Measurements from ENCODE around the gene TARBP2. TPM values are rescaled to one million over a fixed set of nuclear protein-coding genes. Genes with fewer than 3 reads are reported as not detected.
A peak's percentile ranks its signal among the peaks of the same experiment; 100 is the strongest.
"Not testable (repeated sequence)": the region's sequence is repeated elsewhere in the genome, so short reads cannot be mapped to it uniquely, and the experiment has no call there.

TARBP2 gene
- total RNA-seq, 1 experiment from 2014 or later: 26.4 TPM

GRCh38 chr12:53538209-53538689 lies 37.2 kb downstream of the TARBP2 start:
- CTCF ChIA-PET: interaction anchor here (0.6 to 1.2 kb wide), 4 partner anchors 29 to 479 kb away, joined by 3 to 6 read pairs (median 4); partner anchors contain the start of gene ATP5MC2
- TF ChIP-seq CTCF (IDR thresholded peaks at IDR 0.05; ENCODE audit: unreplicated experiment): no peak
- Mint-ChIP-seq H3K36me3 (ENCODE audit: insufficient read depth, unreplicated experiment) (peaks cover 81% of the 10 kb centered on the region), H3K4me1 (ENCODE audit: insufficient read depth, unreplicated experiment) (peaks cover 14% of the 10 kb centered on the region), H3K27ac (ENCODE audit: low read depth, unreplicated experiment) (peak overlapping the region; percentile 49), H3K27me3 (ENCODE audit: insufficient read depth, unreplicated experiment) (no peaks in the 10 kb centered on the region), H3K9me3 (ENCODE audit: unreplicated experiment) (no peaks in the 10 kb centered on the region), H3K4me3 (ENCODE audit: unreplicated experiment) (no peak overlapping the region)
- peak; percentile 74 for DNase-seq (ENCODE audit: unreplicated experiment)
- no TSS peak for BruUV-seq (replicated peaks)
- POLR2A ChIA-PET: interaction anchor here (0.9 to 1.7 kb wide), 6 partner anchors 10 to 205 kb away, joined by 3 to 8 read pairs (median 4); partner anchors contain the start of genes ATF7, ATP5MC2 and TARBP2
- intact Hi-C loops (cut with micrococcal nuclease): no loop called here

- no peak for TF ChIP-seq CTCF (IDR thresholded peaks at IDR 0.05; ENCODE audit: unreplicated experiment)
- no peak for DNase-seq (ENCODE audit: unreplicated experiment)
- Mint-ChIP-seq H3K27me3 (ENCODE audit: insufficient read depth, unreplicated experiment) (no peaks in the 10 kb centered on the region), H3K36me3 (ENCODE audit: insufficient read depth, unreplicated experiment) (peaks cover 80% of the 10 kb centered on the region), H3K4me3 (ENCODE audit: unreplicated experiment) (no peak overlapping the region), H3K9me3 (ENCODE audit: unreplicated experiment) (no peaks in the 10 kb centered on the region), H3K4me1 (ENCODE audit: insufficient read depth, unreplicated experiment) (peaks cover 25% of the 10 kb centered on the region), H3K27ac (ENCODE audit: low read depth, unreplicated experiment) (no peak overlapping the region)
- POLR2A ChIA-PET: interaction anchor here (1.4 to 1.6 kb wide), 2 partner anchors 8 to 39 kb away, joined by 4 to 8 read pairs; partner anchors contain the start of gene TARBP2
- intact Hi-C loops (cut with micrococcal nuclease): no loop called here
- CTCF ChIA-PET: interaction anchor here (0.5 to 1.1 kb wide), 6 partner anchors 11 to 217 kb away, joined by 3 to 6 read pairs (median 4); partner anchors contain the start of gene ATP5MC2
- BruUV-seq (replicated peaks): no TSS peak
These were observed 38.4 kb downstream of the TARBP2 start for GRCh38 chr12:53539526-53539925.

- no peaks in the 10 kb centered on the region for H3K9me3 Mint-ChIP-seq (ENCODE audit: unreplicated experiment)
- H3K4me1 Mint-ChIP-seq (ENCODE audit: insufficient read depth, unreplicated experiment): peaks cover 19% of the 10 kb centered on the region
- H3K36me3 Mint-ChIP-seq (ENCODE audit: insufficient read depth, unreplicated experiment): peaks cover 75% of the 10 kb centered on the region
- peak; percentile 73 for DNase-seq (ENCODE audit: unreplicated experiment)
- CTCF ChIA-PET: interaction anchor here (0.6 to 2.6 kb wide), 21 partner anchors 8 to 436 kb away, joined by 3 to 18 read pairs (median 4); partner anchors contain the start of genes ATF7 and ATP5MC2
- no TSS peak for BruUV-seq (replicated peaks)
- POLR2A ChIA-PET: interaction anchor here (0.6 to 2.2 kb wide), 11 partner anchors 11 to 133 kb away, joined by 3 to 24 read pairs (median 5); partner anchors contain the start of genes ATF7, ATP5MC2 and TARBP2
- H3K4me3 Mint-ChIP-seq (ENCODE audit: unreplicated experiment): no peak overlapping the region
- no peaks in the 10 kb centered on the region for H3K27me3 Mint-ChIP-seq (ENCODE audit: insufficient read depth, unreplicated experiment)
- peak; percentile 76 for TF ChIP-seq CTCF (IDR thresholded peaks at IDR 0.05; ENCODE audit: unreplicated experiment)
- H3K27ac Mint-ChIP-seq (ENCODE audit: low read depth, unreplicated experiment): peak overlapping the region; percentile 57
- intact Hi-C loops (cut with micrococcal nuclease): loop anchor here (1.0 to 5.0 kb wide), 3 partner anchors 83 to 204 kb away; partner anchors contain the start of genes ATF7 and ATP5MC2
These were observed 42.5 kb downstream of the TARBP2 start for GRCh38 chr12:53543539-53543938.

- intact Hi-C loops (cut with micrococcal nuclease); BruUV-seq (replicated peaks); H3K27me3 Mint-ChIP-seq (ENCODE audit: insufficient read depth, unreplicated experiment); H3K4me3 Mint-ChIP-seq (ENCODE audit: unreplicated experiment); H3K9me3 Mint-ChIP-seq (ENCODE audit: unreplicated experiment); H3K27ac Mint-ChIP-seq (ENCODE audit: low read depth, unreplicated experiment); DNase-seq (ENCODE audit: unreplicated experiment): not testable (repeated sequence)
- Mint-ChIP-seq H3K4me1 (ENCODE audit: insufficient read depth, unreplicated experiment) (peaks cover 18% of the 10 kb centered on the region), H3K36me3 (ENCODE audit: insufficient read depth, unreplicated experiment) (peaks cover 71% of the 10 kb centered on the region)
- ChIA-PET POLR2A (interaction anchor here (1.0 to 1.3 kb wide), 4 partner anchors 10 to 116 kb away, joined by 3 to 7 read pairs (median 4); no protein-coding TSS in a partner anchor), CTCF (interaction anchor here (0.6 to 1.8 kb wide), 3 partner anchors 10 to 127 kb away, joined by 3 to 5 read pairs (median 3); partner anchors contain the start of gene ATP5MC2)
These were observed 47.3 kb downstream of the TARBP2 start for GRCh38 chr12:53548354-53548753.

- ChIA-PET CTCF (interaction anchor here (1.2 kb wide), 1 partner anchor 196 kb away, joined by 4 read pairs; no protein-coding TSS in a partner anchor), POLR2A (interaction anchor here (0.6 to 1.1 kb wide), 4 partner anchors 12 to 312 kb away, joined by 3 to 4 read pairs (median 3); partner anchors contain the start of gene ATP5MC2)
- H3K4me1 Mint-ChIP-seq (ENCODE audit: insufficient read depth, unreplicated experiment); H3K27me3 Mint-ChIP-seq (ENCODE audit: insufficient read depth, unreplicated experiment); BruUV-seq (replicated peaks); DNase-seq (ENCODE audit: unreplicated experiment); H3K9me3 Mint-ChIP-seq (ENCODE audit: unreplicated experiment); intact Hi-C loops (cut with micrococcal nuclease); H3K4me3 Mint-ChIP-seq (ENCODE audit: unreplicated experiment): not testable (repeated sequence)
- Mint-ChIP-seq H3K36me3 (ENCODE audit: insufficient read depth, unreplicated experiment) (peaks cover 56% of the 10 kb centered on the region), H3K27ac (ENCODE audit: low read depth, unreplicated experiment) (peak overlapping the region; percentile 29)
These were observed 49.0 kb downstream of the TARBP2 start for GRCh38 chr12:53550131-53550530.

Data from MCF 10A (cell line).